Measurements from ENCODE around the gene GPR183. TPM values are rescaled to one million over a fixed set of nuclear protein-coding genes. Genes with fewer than 3 reads are reported as not detected.
A peak's percentile ranks its signal among the peaks of the same experiment; 100 is the strongest.

Gene GPR183
- total and polyA plus RNA-seq, 2 of the 8 experiments (the other 6 are each of a cell fraction or from before 2014, with no cell fraction given), result not detected

GRCh38 chr13:99346335-99347042 is 39.3 kb upstream of the GPR183 start:
- H3K9ac ChIP-seq (replicated peaks in 1 of 4; ENCODE audit: extremely low read depth in 1 of 4, low read depth in 3 of 4, low read length in 3 of 4), result no peak overlapping the region
- DNase-seq (ENCODE audit: low read depth in 1 of 2, low spot score in 2 of 2) (peak in 1 of 2 experiments; percentile 23), FAIRE-seq (no peak)
- peaks cover 4 to 14% (median 6%) of the 10 kb centered on the region in 4 experiments; a peak in 6 of 8 replicates for H3K36me3 ChIP-seq (ENCODE audit: control insufficient read depth in 2 of 4, insufficient read depth in 4 of 4, low read length in 3 of 4)
- H3K4me2 ChIP-seq (ENCODE audit: insufficient read depth in 1 of 2, low read depth in 2 of 2, low read length in 2 of 2), result no peak overlapping the region
- POLR2A ChIA-PET (ENCODE audit: partially characterized antibody), result no interaction called here
- H3K9me3 ChIP-seq (ENCODE audit: insufficient read depth in 2 of 2, low read depth in 1 of 2, low read length in 1 of 2), result no peaks in the 10 kb centered on the region
- H4K91ac ChIP-seq (replicated peaks; ENCODE audit: insufficient read length, low read length), result no peak overlapping the region
- H2BK20ac ChIP-seq (ENCODE audit: low read length), result no peak overlapping the region
- H3K4me3 ChIP-seq (ENCODE audit: extremely low read depth in 1 of 4, insufficient read depth in 2 of 4, low read depth in 3 of 4, low read length in 4 of 4), result no peak overlapping the region
- no peaks in the 10 kb centered on the region for H3K23me2 ChIP-seq (ENCODE audit: low read depth, low read length)
- WGBS, 2 experiments (ENCODE audit: extremely low coverage in 1 of 2, insufficient coverage in 1 of 2, insufficient read length in 1 of 2, insufficient replicate concordance in 2 of 2, low coverage in 1 of 2, low lambda C conversion rate in 2 of 2, missing lambda C conversion rate in 1 of 2), result 91% methylated on average over 11 of the region's 11 CpGs; no CpG with 5 or more reads in 1 of the 2 experiments
- H3K23ac ChIP-seq (ENCODE audit: insufficient read length), result no peak overlapping the region
- no peak overlapping the region for H2BK5ac ChIP-seq (ENCODE audit: low read depth, low read length)
- H3K4ac ChIP-seq (replicated peaks; ENCODE audit: insufficient read length, low read depth, low read length), result no peak overlapping the region
- no peak overlapping the region for H4K5ac ChIP-seq (ENCODE audit: insufficient read length, low read depth, low read length)
- H3K14ac ChIP-seq (ENCODE audit: insufficient read length), result no peak overlapping the region
- H3K79me1 ChIP-seq (ENCODE audit: low read depth, low read length), result no peaks in the 10 kb centered on the region; the same call in 1 of the 2 replicates
- H4K20me1 ChIP-seq (replicated peaks in 1 of 2; ENCODE audit: control insufficient read depth in 1 of 2, insufficient read depth in 2 of 2, low read length in 2 of 2), result peaks cover 0 to 6% of the 10 kb centered on the region in 2 experiments
- H3K79me2 ChIP-seq (ENCODE audit: control insufficient read depth in 1 of 2, insufficient read depth in 2 of 2, low read length in 2 of 2), result no peaks in the 10 kb centered on the region
- H2BK15ac ChIP-seq (ENCODE audit: low read length), result no peak overlapping the region
- H2BK120ac ChIP-seq (replicated peaks; ENCODE audit: low read depth, low read length), result no peak overlapping the region
- H3K56ac ChIP-seq (replicated peaks; ENCODE audit: insufficient read length, low read depth, low read length), result no peak overlapping the region
- no peak overlapping the region for H4K8ac ChIP-seq (ENCODE audit: extremely low read depth, insufficient read depth, low read length)
- CTCF ChIA-PET (ENCODE audit: partially characterized antibody), result interaction anchor here (1.3 to 1.6 kb wide), 2 partner anchors 21 to 77 kb away, joined by 4 to 8 read pairs; no protein-coding TSS in a partner anchor
- no peak overlapping the region for H3K27ac ChIP-seq (ENCODE audit: low read depth, low read length)
- no peaks in the 10 kb centered on the region for H3K27me3 ChIP-seq (replicated peaks in 1 of 4; ENCODE audit: control insufficient read depth in 3 of 4, extremely low read depth in 1 of 4, insufficient read depth in 3 of 4, low read length in 3 of 4)
- H2AK5ac ChIP-seq (ENCODE audit: low read depth, low read length), result no peak overlapping the region
- no peaks in the 10 kb centered on the region for H3K4me1 ChIP-seq (replicated peaks in 1 of 4; ENCODE audit: control insufficient read depth in 3 of 4, insufficient read depth in 4 of 4, low read length in 3 of 4)
- no peak overlapping the region for H2BK12ac ChIP-seq (ENCODE audit: low read depth, low read length)
- H3K18ac ChIP-seq (ENCODE audit: extremely low read depth, low read length), result no peak overlapping the region
- H2AFZ ChIP-seq (ENCODE audit: low read length), result no peak overlapping the region
- TF ChIP-seq CEBPB (IDR thresholded peaks at IDR 0.05; ENCODE audit: low read depth, low read length), result no peak
- no peak for TF ChIP-seq SP1 (IDR thresholded peaks at IDR 0.05; ENCODE audit: low read depth, low read length)
- no peak for TF ChIP-seq NANOG (IDR thresholded peaks at IDR 0.05; ENCODE audit: insufficient read depth, low read depth, low read length, poor library complexity, severe bottlenecking)
- TF ChIP-seq HDAC6 (IDR thresholded peaks at IDR 0.05; ENCODE audit: low read depth, low read length), result no peak
- TF ChIP-seq CBX8 (IDR thresholded peaks at IDR 0.05; ENCODE audit: borderline replicate concordance, low read depth, low read length), result no peak
- no peak for TF ChIP-seq RFX5 (IDR thresholded peaks at IDR 0.05; ENCODE audit: borderline replicate concordance, low read depth, low read length)
- TF ChIP-seq HDAC2 (IDR thresholded peaks at IDR 0.05; ENCODE audit: borderline replicate concordance in 1 of 2, low read depth in 2 of 2, low read length in 2 of 2), result no peak
- no peak for TF ChIP-seq BCL11A (IDR thresholded peaks at IDR 0.05; ENCODE audit: low read depth in 2 of 2, low read length in 2 of 2)
- TF ChIP-seq CREB1 (IDR thresholded peaks at IDR 0.05), result no peak
- no peak for TF ChIP-seq RBBP5 (IDR thresholded peaks at IDR 0.05; ENCODE audit: borderline replicate concordance, low read depth, low read length)
- TF ChIP-seq MAFK (IDR thresholded peaks at IDR 0.05; ENCODE audit: low read depth, low read length), result no peak
- no peak for TF ChIP-seq KDM4A (IDR thresholded peaks at IDR 0.05; ENCODE audit: low read depth, low read length, severe bottlenecking)
- TF ChIP-seq TAF7 (optimal IDR thresholded peaks at IDR 0.05; ENCODE audit: borderline replicate concordance, low read depth, low read length), result no peak
- TF ChIP-seq POLR2A (IDR thresholded peaks at IDR 0.05; ENCODE audit: control extremely low read depth in 1 of 2, low read depth in 2 of 2, low read length in 2 of 2), result no peak
